Middle frontal gyrus (tissue), 1 donor: ENCODE measurements around the gene CAGE1.
"Not testable (repeated sequence)": the region's sequence is repeated elsewhere in the genome, so short reads cannot be mapped to it uniquely, and the experiment has no call there.

Experiments used
- DNase-seq: peaks from one replicate; pipeline ENCODE4 v3.0.0-alpha.2; 2015; ENCODE audit warnings: low spot score; ENCODE audit errors: extremely low spot score

CAGE1 gene

DNA sequence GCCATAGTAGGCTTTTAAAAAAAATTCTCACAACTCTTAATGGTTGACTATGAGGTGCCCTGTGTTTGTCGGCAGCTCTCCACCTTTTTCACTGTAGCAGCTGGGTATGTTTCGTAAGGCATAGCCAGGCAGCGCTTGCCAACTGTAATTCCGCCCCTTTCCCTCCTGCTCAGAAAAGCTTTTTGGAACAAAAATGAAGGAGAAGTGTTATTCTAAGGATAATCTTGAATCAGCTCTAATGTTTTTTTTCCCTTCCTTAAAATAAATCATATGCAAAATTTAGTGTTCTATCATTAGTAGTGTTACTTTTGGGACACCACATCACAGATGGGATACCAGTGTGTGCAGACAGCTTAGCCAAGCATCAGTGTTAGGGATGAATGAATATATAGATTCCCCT, 21.3 kb upstream of the CAGE1 start:
- DNase-seq, result peak; percentile 71

DNA sequence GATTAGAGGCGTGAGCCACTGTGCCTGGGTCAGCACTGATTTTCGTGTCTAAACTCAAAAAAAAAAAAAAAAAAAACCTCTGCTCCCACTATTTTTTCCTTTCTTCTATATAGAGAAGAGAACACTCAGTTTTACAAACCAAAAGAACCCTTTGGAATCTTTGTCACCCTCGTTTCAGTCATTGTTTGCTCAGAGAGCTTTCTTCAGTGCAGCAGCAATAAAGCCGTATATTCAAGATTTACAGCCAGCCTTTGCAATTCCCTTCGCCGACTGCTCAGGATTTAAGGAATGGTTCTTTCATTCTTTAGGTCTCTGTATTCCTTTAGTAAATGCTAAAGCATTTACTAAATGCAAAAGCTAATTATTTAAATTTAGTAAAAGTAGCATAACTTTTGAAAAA, 20.2 kb upstream of the CAGE1 start:
- DNase-seq, result no peak

GRCh38 chr6:7406743-7407142, 17.2 kb upstream of the CAGE1 start:
- no peak for DNase-seq

DNA sequence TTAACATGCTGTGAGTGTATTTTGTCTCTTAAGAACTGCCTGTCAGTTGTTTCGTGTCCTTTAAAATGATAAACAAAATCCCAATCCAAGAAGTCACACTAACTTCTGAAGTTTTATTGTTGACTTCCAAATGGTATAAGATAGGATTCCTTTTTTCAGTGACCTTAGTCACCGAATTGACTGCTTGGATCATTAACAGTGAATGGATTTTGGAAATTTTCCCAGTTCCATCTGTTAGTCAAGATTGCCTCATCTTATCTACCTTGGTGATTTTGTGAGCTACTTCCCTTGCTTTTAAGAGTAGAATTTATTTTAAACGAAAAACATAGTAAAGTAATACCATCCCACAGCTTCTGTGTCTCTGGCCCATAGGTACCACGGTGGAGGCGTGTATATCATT, 15.0 kb upstream of the CAGE1 start:
- DNase-seq, result no peak

DNA sequence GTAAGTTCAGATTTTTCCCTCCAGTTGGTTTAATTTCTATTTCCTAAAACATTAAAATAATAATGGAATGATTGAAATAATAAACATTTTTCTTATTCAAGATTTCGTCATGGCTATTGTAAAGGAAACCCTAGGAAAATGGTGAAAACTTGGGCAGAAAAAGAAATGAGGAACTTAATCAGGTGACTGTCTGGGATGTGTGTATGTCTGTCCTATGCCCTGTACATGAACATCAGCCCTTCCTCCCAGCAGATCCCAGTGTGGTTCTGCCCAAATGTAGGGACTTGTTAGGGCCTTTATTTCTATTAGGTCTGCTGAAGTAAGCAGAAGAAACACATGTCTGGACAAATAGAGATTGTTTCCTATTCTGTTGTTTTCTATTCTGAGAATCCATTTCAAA, 13.2 kb upstream of the CAGE1 start:
- DNase-seq, result no peak

GRCh38 chr6:7401075-7401474, 11.5 kb upstream of the CAGE1 start:
- no peak for DNase-seq

DNA sequence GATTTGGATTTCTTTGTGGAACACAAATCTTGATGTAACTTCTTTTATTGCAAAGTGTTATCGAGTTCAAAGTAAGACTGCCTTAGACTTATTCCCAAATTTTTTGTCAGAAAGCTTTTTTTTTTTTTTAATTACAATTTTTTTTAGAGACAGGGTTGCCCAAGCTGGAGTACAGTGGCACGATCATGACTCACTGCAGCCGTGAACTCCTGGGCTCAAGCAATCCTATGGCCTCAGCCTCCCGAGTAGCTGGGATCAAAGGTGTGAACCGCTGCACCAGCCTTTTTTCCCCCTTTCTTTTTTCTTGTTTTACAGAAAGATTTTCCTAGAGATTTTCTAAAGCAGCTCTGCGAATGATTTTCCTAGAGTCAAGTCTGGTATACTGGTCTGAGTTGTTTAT, 2.9 kb upstream of the CAGE1 start:
- DNase-seq, result no peak

GRCh38 chr6:7391151-7391550, 1.6 kb upstream of the CAGE1 start:
- DNase-seq, result no peak

- DNase-seq, result no peak
These were observed 810 bp upstream of the CAGE1 start for GRCh38 chr6:7390226-7390878.

DNA sequence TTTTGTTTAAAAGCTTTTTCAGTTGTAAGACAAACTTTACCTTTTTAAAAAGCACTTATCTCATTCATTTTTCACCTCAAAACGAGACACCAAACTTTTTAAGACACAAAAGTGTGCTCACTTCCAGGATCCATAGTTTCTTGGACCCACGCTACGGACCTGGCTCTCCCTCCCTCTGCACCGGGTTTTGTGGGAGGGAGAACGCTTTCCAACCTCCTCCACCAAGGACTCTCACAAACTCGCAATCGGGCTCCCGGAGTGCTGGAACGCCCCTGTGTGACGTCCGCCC, 436 bp downstream of the CAGE1 start:
- DNase-seq, result no peak

DNA sequence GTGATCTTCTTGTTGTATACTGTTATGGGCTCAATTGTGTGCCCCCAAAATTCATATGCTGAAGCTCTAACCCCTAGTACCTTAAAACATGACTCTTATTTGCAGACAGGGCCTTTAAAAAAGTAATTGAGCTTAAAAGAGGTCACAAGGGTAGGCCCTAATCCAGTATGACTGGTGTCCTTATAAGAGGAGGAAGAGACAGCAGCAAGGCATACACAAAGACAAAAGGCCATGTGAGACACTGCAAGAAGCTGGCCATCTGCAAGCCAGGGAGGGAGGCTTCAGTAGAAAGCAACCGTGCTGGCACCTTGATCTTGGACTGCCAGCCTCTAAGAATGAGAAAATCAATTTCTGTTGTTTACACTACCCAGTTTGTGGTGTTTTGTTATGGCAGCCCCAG, 8.4 kb downstream of the CAGE1 start:
- DNase-seq, result no peak

GRCh38 chr6:7378740-7379139, 10.8 kb downstream of the CAGE1 start:
- no peak for DNase-seq

DNA sequence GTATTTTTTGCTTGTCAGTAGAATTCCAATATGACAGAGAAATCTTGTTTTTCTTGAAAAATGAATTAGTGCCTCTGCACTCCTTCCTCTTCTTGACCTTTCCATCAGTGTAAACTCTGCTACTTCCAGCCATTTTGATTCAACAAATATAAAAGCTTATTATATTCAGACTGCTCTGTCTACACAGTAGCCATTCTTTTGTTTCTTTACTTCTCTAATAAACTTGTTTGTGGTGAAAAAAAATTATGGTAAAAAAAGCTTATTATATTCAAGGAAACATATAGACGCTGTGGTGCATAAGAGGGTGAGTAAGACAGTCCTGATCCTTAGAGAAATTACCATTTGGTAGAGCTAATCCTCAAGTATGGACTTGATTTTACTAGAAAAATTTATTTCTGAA, 11.6 kb downstream of the CAGE1 start:
- DNase-seq, result no peak

- DNase-seq, result no peak
These were observed 15.8 kb downstream of the CAGE1 start for GRCh38 chr6:7373739-7374138.

GRCh38 chr6:7367408-7367807, 22.1 kb downstream of the CAGE1 start:
- no peak for DNase-seq

GRCh38 chr6:7351916-7352315, 37.6 kb downstream of the CAGE1 start:
- not testable (repeated sequence) for DNase-seq

GRCh38 chr6:7350591-7350990, 39.0 kb downstream of the CAGE1 start:
- DNase-seq, result not testable (repeated sequence)

DNA sequence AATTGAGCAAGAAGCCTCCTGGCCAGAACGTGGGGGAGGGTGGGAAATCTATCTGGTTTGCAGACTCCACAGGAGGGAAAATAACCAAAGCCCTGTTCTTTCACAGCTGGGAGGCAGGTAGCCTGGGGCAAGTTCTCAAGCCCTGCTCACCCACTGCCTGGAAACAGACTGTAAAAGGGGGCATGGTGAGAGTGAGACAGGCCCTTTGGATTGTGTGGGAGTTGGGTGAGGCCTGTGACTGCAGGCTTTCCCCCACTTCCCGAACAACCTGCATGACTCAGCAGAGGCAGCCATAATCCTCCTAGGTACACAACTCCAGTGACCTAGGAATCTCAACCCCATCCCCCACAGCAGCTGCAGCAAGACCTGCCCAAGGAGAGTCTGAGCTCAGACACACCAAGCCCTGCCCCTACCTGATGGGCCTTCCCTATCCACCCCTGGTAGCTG, 42.0 kb downstream of the CAGE1 start:
- not testable (repeated sequence) for DNase-seq

- not testable (repeated sequence) for DNase-seq
These were observed 44.6 kb downstream of the CAGE1 start for GRCh38 chr6:7344773-7345450.

GRCh38 chr6:7343546-7344475, 45.7 kb downstream of the CAGE1 start:
- no peak for DNase-seq

DNA sequence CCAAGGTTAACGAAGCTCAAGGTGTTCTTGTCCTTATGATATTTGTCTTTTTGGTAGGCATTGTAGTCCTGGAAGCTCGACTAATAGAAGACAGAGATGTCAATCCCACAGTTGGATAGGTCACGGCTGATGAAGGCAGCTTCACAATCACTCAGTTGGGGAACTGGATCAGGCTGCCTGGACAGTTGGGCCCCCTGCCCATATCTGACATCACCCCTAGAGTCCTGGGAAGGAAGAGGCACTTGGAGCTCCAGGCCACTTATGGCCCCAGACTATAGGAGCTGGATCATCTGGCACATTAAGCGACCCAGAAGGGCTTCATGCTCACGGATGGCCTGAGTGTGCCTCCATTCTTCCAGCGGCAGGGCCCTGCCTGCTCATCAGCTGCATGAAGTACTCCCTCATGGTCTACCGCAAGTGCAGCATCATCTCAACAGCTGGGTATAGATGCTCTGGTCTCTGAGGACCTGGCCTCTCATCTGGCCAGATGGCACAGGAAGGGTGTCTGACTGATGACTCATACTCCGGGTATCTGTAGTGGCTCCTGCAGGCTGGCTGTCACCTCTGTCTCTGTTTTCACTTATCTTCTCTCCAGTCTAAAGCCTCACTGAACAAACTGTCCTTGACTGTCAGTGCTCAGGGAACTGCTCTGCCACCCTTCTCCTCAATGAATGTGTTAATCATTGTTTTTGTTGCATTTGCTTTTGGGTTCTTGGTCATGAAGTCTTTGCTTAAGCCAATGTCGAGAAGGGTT, 47.4 kb downstream of the CAGE1 start:
- no peak for DNase-seq

GRCh38 chr6:7341271-7341670, 48.3 kb downstream of the CAGE1 start:
- no peak for DNase-seq
